ENCODE results near the gene DLGAP1. TPM values are rescaled to one million over a fixed set of nuclear protein-coding genes. Genes with fewer than 3 reads are reported as not detected.

DLGAP1 gene
- total and polyA plus RNA-seq, 2 of the 13 experiments (the other 11 are each of a cell fraction or from before 2014, with no cell fraction given): 0.01 TPM; not detected in 1

DNA sequence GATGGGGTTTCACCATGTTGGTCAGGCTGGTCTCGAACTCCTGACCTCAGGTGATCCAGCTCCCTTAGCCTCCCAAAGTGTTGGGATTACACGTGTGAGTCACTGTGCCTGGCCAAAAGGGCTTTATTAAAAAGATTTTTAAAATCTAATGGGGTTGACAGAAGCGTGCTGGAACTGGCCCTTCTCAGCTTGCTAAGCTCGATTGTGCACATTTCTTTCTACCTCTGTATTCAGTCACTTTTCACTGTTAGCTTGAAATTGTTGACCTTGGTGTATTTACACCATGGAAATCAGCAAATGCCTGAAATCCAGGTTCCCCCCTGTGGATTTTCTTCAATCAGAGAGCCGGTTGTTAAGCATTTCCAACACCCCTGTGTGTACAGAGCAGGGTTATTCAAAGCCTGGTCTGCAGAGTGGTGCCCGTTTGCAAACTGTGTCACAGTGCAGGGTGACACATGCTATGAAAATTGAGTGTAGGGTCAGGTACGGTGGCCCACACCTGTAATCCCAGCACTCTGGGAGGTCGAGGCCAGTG is 864.9 kb downstream of the DLGAP1 start:
- POLR2A ChIA-PET: interaction anchor here (1.4 kb wide), 1 partner anchor 75 kb away, joined by 3 read pairs; no protein-coding TSS in a partner anchor
- Histone ChIP-seq H3K9ac (ENCODE audit: insufficient read depth, low read depth, low read length) (no peak overlapping the region), H3K27ac (ENCODE audit: extremely low read length, insufficient read depth, low read length) (no peak overlapping the region), H3K27me3 (ENCODE audit: control insufficient read depth in 1 of 2, insufficient read depth in 2 of 2, low read length in 2 of 2) (no peaks in the 10 kb centered on the region; a peak in 1 of 5 replicates), H3K79me2 (ENCODE audit: insufficient read depth, low read length) (peaks cover 9% of the 10 kb centered on the region), H4K20me1 (ENCODE audit: insufficient read depth, low read length) (no peaks in the 10 kb centered on the region), H2AFZ (ENCODE audit: low read length) (no peak overlapping the region), H3K36me3 (replicated peaks in 1 of 2; ENCODE audit: control insufficient read depth in 1 of 2, insufficient read depth in 2 of 2, low read length in 2 of 2) (no peaks in the 10 kb centered on the region), H3K4me2 (ENCODE audit: low read depth, low read length) (no peak overlapping the region), H3K4me1 (ENCODE audit: insufficient read depth, low read length) (peaks cover 49% of the 10 kb centered on the region), H3K4me3 (replicated peaks in 1 of 3; ENCODE audit: insufficient read depth in 1 of 3, low read depth in 2 of 3, low read length in 3 of 3) (no peak overlapping the region), H3K9me3 (ENCODE audit: low read length) (no peaks in the 10 kb centered on the region)
- CTCF ChIA-PET (ENCODE audit: low intra/inter-chr PET ratio, low total read pairs): no interaction called here
- 77% methylated on average over 8 of the region's 8 CpGs for WGBS (ENCODE audit: low lambda C conversion rate)
- DNase-seq (ENCODE audit: low spot score) (no peak), FAIRE-seq (no peak), ATAC-seq (no peak)
- TF ChIP-seq POGZ (CRISPR knock-in tag; IDR thresholded peaks at IDR 0.05) (no peak), KDM6A (CRISPR knock-in tag; IDR thresholded peaks at IDR 0.05; ENCODE audit: low read depth) (no peak), ZNF44 (CRISPR knock-in tag; IDR thresholded peaks at IDR 0.05) (no peak), IRF2 (CRISPR knock-in tag; IDR thresholded peaks at IDR 0.05) (no peak), ZNF496 (CRISPR knock-in tag; IDR thresholded peaks at IDR 0.05; ENCODE audit: insufficient replicate concordance) (no peak)
- TF ChIP-seq, protein P1, sequence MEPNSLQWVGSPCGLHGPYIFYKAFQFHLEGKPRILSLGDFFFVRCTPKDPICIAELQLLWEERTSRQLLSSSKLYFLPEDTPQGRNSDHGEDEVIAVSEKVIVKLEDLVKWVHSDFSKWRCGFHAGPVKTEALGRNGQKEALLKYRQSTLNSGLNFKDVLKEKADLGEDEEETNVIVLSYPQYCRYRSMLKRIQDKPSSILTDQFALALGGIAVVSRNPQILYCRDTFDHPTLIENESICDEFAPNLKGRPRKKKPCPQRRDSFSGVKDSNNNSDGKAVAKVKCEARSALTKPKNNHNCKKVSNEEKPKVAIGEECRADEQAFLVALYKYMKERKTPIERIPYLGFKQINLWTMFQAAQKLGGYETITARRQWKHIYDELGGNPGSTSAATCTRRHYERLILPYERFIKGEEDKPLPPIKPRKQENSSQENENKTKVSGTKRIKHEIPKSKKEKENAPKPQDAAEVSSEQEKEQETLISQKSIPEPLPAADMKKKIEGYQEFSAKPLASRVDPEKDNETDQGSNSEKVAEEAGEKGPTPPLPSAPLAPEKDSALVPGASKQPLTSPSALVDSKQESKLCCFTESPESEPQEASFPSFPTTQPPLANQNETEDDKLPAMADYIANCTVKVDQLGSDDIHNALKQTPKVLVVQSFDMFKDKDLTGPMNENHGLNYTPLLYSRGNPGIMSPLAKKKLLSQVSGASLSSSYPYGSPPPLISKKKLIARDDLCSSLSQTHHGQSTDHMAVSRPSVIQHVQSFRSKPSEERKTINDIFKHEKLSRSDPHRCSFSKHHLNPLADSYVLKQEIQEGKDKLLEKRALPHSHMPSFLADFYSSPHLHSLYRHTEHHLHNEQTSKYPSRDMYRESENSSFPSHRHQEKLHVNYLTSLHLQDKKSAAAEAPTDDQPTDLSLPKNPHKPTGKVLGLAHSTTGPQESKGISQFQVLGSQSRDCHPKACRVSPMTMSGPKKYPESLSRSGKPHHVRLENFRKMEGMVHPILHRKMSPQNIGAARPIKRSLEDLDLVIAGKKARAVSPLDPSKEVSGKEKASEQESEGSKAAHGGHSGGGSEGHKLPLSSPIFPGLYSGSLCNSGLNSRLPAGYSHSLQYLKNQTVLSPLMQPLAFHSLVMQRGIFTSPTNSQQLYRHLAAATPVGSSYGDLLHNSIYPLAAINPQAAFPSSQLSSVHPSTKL (CRISPR knock-in tag; IDR thresholded peaks at IDR 0.05): no peak
- in situ Hi-C loops (cut with HindIII; ENCODE audit: extremely low pct_ligation_motif_present, low pct_unique_long_range_greater_than_20kb) (loop anchor here (5.0 kb wide), 3 partner anchors 77 to 308 kb away; partner anchors contain the start of gene TGIF1), intact Hi-C loops (cut with micrococcal nuclease; ENCODE audit: unreplicated experiment) (no loop called here)
- no TSS peak for BruUV-seq (replicated peaks)

Data from HepG2 (cell line).